CD4-positive, alpha-beta T cell treated with Interleukin-6 at 100 ng/mL for 8 hours (primary cell): ENCODE data around the gene TRIM3.

ENCODE experiments used
- DNase-seq: peaks from one replicate; pipeline ENCODE4 v3.0.0-alpha.2; 2020; ENCODE audit warnings: mixed read lengths, low spot score

Gene TRIM3

GRCh38 chr11:6480299-6480914 is 6.7 kb upstream of the TRIM3 start:
- no peak for DNase-seq

DNA sequence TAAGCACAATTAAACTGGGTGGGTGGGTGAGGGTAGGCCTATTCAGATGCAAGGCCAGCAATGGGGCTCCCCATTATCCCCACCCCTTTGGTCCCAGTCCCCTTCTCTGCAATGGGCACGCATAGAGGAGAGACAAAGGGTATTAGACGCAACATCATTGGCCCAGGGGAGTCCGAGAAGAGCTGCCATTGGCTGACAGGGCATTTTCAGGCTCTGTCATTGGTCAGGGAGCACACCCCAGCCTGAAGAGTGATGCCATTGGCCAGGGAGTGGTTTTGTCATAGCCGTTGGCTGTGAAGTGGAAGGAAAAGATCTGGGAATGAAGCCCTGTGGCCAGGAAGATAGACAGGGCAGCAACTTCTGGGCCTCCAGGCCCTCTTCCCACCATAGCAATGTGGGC is 2.8 kb upstream of the TRIM3 start:
- DNase-seq, result no peak

GRCh38 chr11:6475936-6476335 is 2.2 kb upstream of the TRIM3 start:
- DNase-seq, result no peak

DNA sequence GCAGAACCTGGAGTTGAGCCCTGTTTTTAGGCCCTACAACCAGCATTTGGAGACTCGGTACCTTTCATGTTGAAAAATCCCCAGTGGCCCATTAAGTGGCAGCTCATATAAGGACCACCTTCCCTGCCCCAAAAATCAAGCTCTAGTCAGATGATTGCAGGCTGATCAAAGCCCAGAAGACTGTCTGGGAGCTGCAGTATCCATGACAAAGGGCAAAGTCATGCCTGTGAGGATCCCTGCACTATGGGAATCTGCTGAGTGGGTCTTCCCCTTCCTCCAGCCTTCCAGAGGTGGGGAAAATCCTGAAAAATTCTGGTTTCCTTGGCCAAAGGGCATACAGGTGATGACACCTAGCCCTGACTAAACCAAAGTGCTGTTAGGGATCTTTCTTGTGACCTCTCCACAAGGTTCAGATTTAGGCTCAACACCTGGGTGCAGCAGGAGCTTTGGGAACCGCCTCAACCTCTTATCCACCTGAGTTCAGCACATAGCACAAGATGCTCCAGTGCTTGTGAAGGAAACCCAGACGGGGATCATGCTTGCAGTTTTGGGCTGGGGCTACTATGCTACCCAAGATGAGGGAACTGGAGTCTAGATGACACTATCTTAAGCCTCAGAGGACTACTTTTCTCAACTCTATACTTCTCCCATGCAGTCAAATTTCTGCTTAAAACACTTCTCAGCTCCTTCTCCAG is 1.2 kb upstream of the TRIM3 start:
- DNase-seq, result no peak

DNA sequence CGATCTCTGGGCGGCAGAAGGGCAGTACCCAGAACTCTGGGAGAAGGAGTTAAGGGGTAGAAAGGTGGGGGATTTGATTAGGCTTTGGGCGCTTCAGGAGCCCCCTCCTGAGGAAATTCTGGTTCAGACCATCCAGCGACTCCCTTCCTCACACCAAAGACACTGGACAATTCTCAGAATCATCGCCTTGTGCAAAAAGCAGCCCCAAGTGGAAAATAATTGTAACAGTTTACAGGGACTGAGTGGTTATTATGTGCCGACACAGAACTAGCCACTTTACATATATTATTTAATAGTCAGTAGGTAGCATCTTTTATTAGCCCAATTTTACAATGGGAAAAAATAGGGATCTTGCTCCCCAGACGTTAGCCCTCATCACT is 662 bp upstream of the TRIM3 start:
- no peak for DNase-seq

- no peak for DNase-seq
These were observed 807 bp downstream of the TRIM3 start for GRCh38 chr11:6472934-6473333.

DNA sequence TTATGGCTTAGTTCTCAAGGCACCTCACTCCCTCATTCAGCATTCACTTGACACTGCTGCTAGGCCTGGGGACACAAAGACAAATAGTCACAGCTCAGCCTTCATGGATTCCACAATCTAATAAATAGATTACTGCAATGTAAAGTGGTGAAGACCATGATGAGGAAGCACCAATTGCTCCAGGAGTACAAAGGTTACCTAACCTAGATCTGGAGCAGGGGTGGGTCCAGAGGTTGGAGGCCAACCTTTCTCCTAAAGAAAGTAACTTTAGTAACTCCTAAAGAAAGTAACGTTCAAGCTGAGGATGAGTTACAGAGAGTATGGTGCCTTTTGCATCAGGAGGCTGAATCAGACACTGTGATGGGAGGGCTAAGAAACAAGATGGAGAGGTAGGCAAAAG is 4.1 kb downstream of the TRIM3 start:
- no peak for DNase-seq

GRCh38 chr11:6468712-6469495 is 4.8 kb downstream of the TRIM3 start:
- no peak for DNase-seq

GRCh38 chr11:6459099-6459450 is 14.7 kb downstream of the TRIM3 start:
- no peak for DNase-seq

GRCh38 chr11:6458352-6459098 is 15.2 kb downstream of the TRIM3 start:
- no peak for DNase-seq

DNA sequence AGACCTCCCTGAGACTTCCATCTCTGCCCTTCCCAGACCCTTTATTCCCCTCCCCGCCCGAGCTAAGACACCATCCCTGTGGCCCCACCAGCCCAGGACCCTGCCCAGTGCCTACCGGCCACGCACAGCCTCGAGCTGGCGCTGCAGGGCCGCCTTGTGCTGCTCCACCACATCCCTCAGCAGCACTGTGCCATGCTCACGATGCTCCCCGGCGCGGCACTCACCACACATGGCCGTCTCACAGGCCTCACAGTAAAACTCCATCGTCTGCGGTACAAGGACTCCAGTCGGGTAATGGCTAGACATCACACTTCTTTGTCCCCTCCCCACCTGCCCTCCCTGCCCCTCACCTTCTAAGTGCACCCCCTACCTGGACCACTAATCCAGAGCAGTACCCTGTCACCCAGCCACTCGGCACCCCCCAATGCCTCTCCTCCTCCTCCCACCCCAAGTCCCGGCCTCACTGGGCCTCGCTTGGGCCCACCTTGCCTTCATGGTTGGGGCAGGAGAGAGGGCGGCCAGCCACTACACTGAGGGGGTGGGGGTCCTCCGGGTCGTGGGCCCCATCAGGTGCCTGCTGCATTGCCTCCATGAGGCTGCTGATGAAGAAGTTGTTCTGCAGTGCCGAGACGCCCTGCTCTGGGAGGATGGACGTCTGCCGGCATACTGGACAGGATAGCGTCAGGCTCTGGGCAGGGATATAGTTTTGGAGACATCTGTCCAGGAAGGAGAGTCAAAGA is 16.0 kb downstream of the TRIM3 start:
- no peak for DNase-seq

- no peak for DNase-seq
These were observed 17.2 kb downstream of the TRIM3 start for GRCh38 chr11:6456361-6457073.

GRCh38 chr11:6455070-6455469 is 18.7 kb downstream of the TRIM3 start:
- DNase-seq, result no peak

- no peak for DNase-seq
These were observed 20.6 kb downstream of the TRIM3 start for GRCh38 chr11:6453152-6453551.

DNA sequence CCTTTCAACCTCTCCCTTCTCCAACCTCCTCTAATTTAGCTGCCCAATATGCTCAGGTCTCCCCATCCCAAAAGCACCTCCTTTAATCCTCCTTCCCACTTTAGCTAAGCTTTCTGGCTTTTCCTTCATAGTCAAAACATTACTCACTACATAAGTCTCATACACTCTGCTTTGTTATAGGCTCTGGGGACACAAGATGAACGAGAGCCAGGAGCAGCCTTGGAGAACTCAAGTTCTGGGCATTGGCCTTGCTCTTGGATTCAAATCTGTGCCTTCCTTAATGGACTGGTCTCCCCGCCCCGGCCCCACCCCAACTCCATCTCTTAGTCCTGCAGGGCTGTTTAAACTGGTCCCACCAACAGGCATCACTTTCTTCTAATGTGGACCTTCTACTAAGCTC is 21.5 kb downstream of the TRIM3 start:
- DNase-seq, result no peak

- no peak for DNase-seq
These were observed 25.2 kb downstream of the TRIM3 start for GRCh38 chr11:6448574-6448973.

DNA sequence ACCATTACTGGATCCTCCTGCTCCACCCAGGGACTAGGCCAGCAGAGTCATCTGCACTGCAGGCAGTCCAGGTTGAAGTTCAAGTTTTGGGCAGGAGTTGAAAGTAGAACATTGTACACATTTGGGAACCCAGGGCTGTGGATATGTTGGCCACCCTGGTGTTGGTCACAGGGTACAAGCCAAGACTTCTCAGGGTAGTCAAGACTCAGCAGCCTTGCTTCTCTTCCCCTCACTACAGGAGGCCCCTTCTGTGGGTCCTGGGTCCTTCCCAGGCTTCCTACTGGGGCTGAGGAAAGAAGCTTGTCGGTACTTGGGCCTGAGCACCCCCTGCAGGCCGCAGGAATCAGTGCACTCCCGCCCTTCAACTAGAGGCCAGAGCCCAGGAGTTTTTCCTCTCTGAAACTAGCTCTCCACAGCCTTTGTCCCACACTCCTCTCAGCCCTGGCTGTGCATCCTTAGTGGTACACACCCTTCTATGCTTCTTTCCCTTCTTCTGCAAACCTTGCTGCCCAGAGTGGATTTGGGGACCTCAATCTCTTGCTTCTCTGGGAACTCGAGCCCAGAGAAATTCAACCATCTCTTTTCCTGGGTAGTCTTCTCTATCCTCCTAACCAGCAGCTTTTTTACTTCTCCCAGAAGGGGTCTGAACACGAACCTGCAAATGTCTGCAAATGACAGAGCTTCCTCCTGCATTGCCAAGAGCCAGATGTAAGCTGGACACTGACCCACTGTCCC is 30.3 kb downstream of the TRIM3 start:
- DNase-seq, result peak; percentile 59

GRCh38 chr11:6442441-6442840 is 31.3 kb downstream of the TRIM3 start:
- DNase-seq, result no peak

DNA sequence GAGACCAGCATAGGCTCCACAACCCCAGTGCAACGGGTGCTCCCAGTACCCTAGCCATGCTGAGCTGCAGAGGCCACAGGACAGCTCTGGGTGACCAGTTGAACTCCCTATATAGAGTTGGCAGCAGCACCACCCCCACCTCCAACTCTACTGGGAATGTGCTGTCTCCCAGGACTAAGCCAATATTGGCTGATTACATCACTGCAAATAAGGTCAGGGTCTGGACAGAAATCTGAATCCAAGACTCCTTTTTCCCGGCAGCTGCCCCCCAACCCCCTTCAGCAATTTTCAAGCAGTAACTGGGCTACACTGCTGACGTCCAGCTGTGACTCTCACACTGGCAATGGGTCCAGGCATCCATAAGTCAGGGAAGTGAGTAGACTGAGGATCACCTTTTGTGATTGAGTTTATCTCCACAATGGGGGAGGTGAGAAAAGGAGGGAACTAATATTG is 32.8 kb downstream of the TRIM3 start, which contains the start of gene HPX:
TSS of gene HPX (minus strand) at position 82 of the 453 bp plus-strand sequence. CDS start at position 58, 24 bp downstream.
- DNase-seq, result no peak

- DNase-seq, result peak; percentile 43
These were observed 34.7 kb downstream of the TRIM3 start for GRCh38 chr11:6438979-6439571.
